Liver (tissue), 9 donors: ENCODE measurements around the gene C13orf42. TPM values are rescaled to one million over a fixed set of nuclear protein-coding genes. Genes with fewer than 3 reads are reported as not detected.

Experiments
- DNase-seq: peaks from one replicate; pipeline ENCODE4 v3.0.0-alpha.2; 2017; ENCODE audit warnings: low spot score
- H3K27ac ChIP-seq, 2 donors: one replicate each; pipeline ENCODE4 v1.7.0; 2013; ENCODE audit warnings: inconsistent platforms in 2 of 2, low read length in 2 of 2, control low read depth in 1 of 2, low read depth in 1 of 2, mild to moderate bottlenecking in 1 of 2
- H3K27me3 ChIP-seq, 4 donors: one replicate each; pipeline versions ENCODE4 v1.6.1 to v1.7.0; 2013; ENCODE audit warnings: low read length in 3 of 4, inconsistent platforms in 1 of 4, mild to moderate bottlenecking in 1 of 4, moderate library complexity in 1 of 4; ENCODE audit not compliant: control insufficient read depth in 4 of 4, insufficient read depth in 4 of 4
- H3K36me3 ChIP-seq, 4 donors: one replicate each; pipeline versions ENCODE4 v1.6.1 to v1.7.0; 2013; ENCODE audit warnings: low read length in 3 of 4, mild to moderate bottlenecking in 3 of 4, low read depth in 1 of 4, moderate library complexity in 1 of 4; ENCODE audit not compliant: control insufficient read depth in 4 of 4, insufficient read depth in 3 of 4
- H3K4me1 ChIP-seq, 4 donors: one replicate each; pipeline versions ENCODE4 v1.6.1 to v1.7.0; 2013; ENCODE audit warnings: low read length in 3 of 4, mild to moderate bottlenecking in 3 of 4, moderate library complexity in 1 of 4; ENCODE audit not compliant: control insufficient read depth in 4 of 4, insufficient read depth in 4 of 4
- H3K4me3 ChIP-seq, 3 donors: one replicate each; pipeline versions ENCODE4 v1.6.1 to v1.7.0; 2013; ENCODE audit warnings: low read length in 3 of 3, control low read depth in 1 of 3, low read depth in 1 of 3, mild to moderate bottlenecking in 1 of 3
- H3K9ac ChIP-seq, 2 donors: one replicate each; pipeline ENCODE4 v1.7.0; 2013; ENCODE audit warnings: low read length in 2 of 2, mild to moderate bottlenecking in 2 of 2, moderate library complexity in 2 of 2, control low read depth in 1 of 2, low read depth in 1 of 2
- H3K9me3 ChIP-seq, 4 donors: one replicate each; pipeline versions ENCODE4 v1.6.1 to v1.7.0; 2013; ENCODE audit warnings: low read length in 3 of 4; ENCODE audit not compliant: control insufficient read depth in 4 of 4
- EGR1 ChIP-seq, 2 donors: IDR thresholded peaks; 2 replicates each; pipeline ENCODE4 v1.6.1; 2016 to 2018; ENCODE audit warnings: antibody characterized with exemption in 2 of 2, low read depth in 2 of 2
- FOXA1 ChIP-seq: IDR thresholded peaks from 2 replicates; pipeline ENCODE4 v1.6.1; 2016; ENCODE audit warnings: antibody characterized with exemption
- FOXA2 ChIP-seq: IDR thresholded peaks from 2 replicates; pipeline ENCODE4 v1.6.1; 2016; ENCODE audit warnings: antibody characterized with exemption
- GABPA ChIP-seq, 2 donors: IDR thresholded peaks in 1 of 2; conservative IDR thresholded peaks in 1 of 2; 2 replicates each; pipeline ENCODE4 v1.6.1; 2016; ENCODE audit warnings: antibody characterized with exemption in 2 of 2, mild to moderate bottlenecking in 1 of 2, moderate library complexity in 1 of 2
- HNF4A ChIP-seq, 2 donors: conservative IDR thresholded peaks; 2 replicates each; pipeline ENCODE4 v1.6.1; 2016; ENCODE audit warnings: antibody characterized with exemption in 2 of 2, mild to moderate bottlenecking in 2 of 2
- HNF4G ChIP-seq: IDR thresholded peaks from 2 replicates; pipeline ENCODE4 v1.6.1; 2016; ENCODE audit warnings: antibody characterized with exemption
- JUND ChIP-seq, 2 donors: IDR thresholded peaks; 2 replicates each; pipeline ENCODE4 v1.6.1; 2016; ENCODE audit warnings: antibody characterized with exemption in 2 of 2
- MAX ChIP-seq: IDR thresholded peaks from 2 replicates; pipeline ENCODE4 v1.6.1; 2016; ENCODE audit warnings: antibody characterized with exemption
- NR2F2 ChIP-seq: IDR thresholded peaks from 2 replicates; pipeline ENCODE4 v1.6.1; 2016; ENCODE audit warnings: antibody characterized with exemption
- RAD21 ChIP-seq, 2 donors: IDR thresholded peaks; 2 replicates each; pipeline ENCODE4 v1.6.1; 2016; ENCODE audit warnings: antibody characterized with exemption in 2 of 2, mild to moderate bottlenecking in 2 of 2
- REST ChIP-seq: IDR thresholded peaks from 2 replicates; pipeline ENCODE4 v1.6.1; 2016; ENCODE audit warnings: antibody characterized with exemption, mild to moderate bottlenecking
- RXRA ChIP-seq, 2 donors: IDR thresholded peaks; 2 replicates each; pipeline ENCODE4 v1.6.1; 2017 to 2018; ENCODE audit warnings: antibody characterized with exemption in 2 of 2, mild to moderate bottlenecking in 1 of 2
- SP1 ChIP-seq: IDR thresholded peaks from 2 replicates; pipeline ENCODE4 v1.6.1; 2018; ENCODE audit warnings: antibody characterized with exemption, mild to moderate bottlenecking
- TAF1 ChIP-seq: conservative IDR thresholded peaks from 2 replicates; pipeline ENCODE4 v1.6.1; 2016; ENCODE audit warnings: antibody characterized with exemption, mild to moderate bottlenecking
- YY1 ChIP-seq: IDR thresholded peaks from 2 replicates; pipeline ENCODE4 v1.6.1; 2016; ENCODE audit warnings: antibody characterized with exemption, mild to moderate bottlenecking
- ZBTB33 ChIP-seq: IDR thresholded peaks from 2 replicates; pipeline ENCODE4 v1.6.1; 2016; ENCODE audit warnings: antibody characterized with exemption
- WGBS: extraction: QIAGEN DNeasy Blood & Tissue Kit; methylation state at CpG from one replicate; pipeline ENCODE4 v1.1.7; 2013; 5-methylcytosine and 5-hydroxymethylcytosine counted together
- polyA plus RNA-seq, 2 donors: library from polyadenylated mRNA; stranded (reverse) in 1 of 2; unstranded in 1 of 2; fragments of 200-250 nt in 1 of 2; fragments of >200 nt in 1 of 2; fragmentation: Nextera tagmentation in 1 of 2; extraction: Ambion mirVana in 1 of 2; gene quantifications; one replicate each; pipeline versions ENCODE4 v1.2.1 to v1.2.3, GENCODE V29; 2013 to 2015
- total RNA-seq, 2 donors: library from RNA; depleted of rRNA; stranded (reverse); fragments of >200 nt; gene quantifications; one replicate each; pipeline ENCODE4 v1.2.3, GENCODE V29; 2014
- TF ChIP-seq, protein P1 (sequence below): IDR thresholded peaks from 2 replicates; pipeline ENCODE4 v1.6.1; 2016; ENCODE audit warnings: antibody characterized with exemption
- TF ChIP-seq, protein P2 (sequence below): fragments of 150-350 bp; IDR thresholded peaks from 2 replicates; pipeline ENCODE4 v1.5.1; 2017; ENCODE audit warnings: improper control_type of control experiment, low read depth, low read length; ENCODE audit not compliant: missing input control
- donor health status: healthy.
- donor health status: healthy.
- donor health status: healthy.
- donor health status: healthy.
- donor health status: healthy.

Gene C13orf42
- total and polyA plus RNA-seq, 4 donors: 0.08 TPM; not detected in 3

DNA sequence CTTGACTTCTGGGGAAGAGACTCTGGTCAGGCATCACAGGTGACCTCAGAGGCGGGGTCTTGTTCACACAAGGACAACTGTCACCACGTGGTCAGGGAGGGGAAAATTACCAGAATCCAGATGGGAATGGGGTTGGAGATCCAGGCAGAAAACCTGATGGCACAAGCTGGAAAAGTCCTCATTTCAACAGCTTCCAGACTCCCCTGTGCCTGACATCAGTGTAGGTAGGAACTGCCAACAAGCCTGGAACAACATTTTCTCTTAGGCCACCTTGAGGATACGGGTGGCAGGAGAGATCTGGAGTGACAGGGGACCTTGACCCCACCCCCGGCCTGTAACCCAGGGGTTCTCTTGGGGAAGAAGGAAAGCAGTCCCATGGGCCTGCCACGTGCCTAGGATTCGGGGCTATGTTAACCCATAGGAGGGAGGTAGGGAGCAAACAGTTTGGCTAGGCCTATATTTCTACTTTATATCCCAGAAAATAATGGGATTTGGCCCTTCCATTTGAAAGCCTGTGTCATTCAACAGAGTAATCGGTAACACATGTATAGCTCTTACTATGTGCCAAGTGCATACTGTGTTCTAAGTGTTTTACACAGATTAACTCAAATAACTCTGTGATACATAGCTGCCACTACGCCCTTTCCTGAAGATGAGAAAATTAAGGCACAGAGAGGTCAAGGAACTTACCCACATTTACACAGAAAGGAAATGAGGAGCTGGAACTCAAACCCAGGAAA, 44.9 kb upstream of the C13orf42 start:
- no peak for TF ChIP-seq HNF4G
- TF ChIP-seq HNF4A (conservative IDR thresholded peaks at IDR 0.05): no peak
- no peak for TF ChIP-seq REST
- TF ChIP-seq FOXA1: no peak
- TF ChIP-seq, protein P1, sequence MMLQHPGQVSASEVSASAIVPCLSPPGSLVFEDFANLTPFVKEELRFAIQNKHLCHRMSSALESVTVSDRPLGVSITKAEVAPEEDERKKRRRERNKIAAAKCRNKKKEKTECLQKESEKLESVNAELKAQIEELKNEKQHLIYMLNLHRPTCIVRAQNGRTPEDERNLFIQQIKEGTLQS: no peak
- TF ChIP-seq GABPA (IDR thresholded peaks at IDR 0.05 in 1 of 2, conservative IDR thresholded peaks at IDR 0.05 in 1 of 2): no peak
- no peak for TF ChIP-seq YY1
- TF ChIP-seq ZBTB33: no peak
- no peak for TF ChIP-seq JUND (IDR thresholded peaks at IDR 0.05)
- TF ChIP-seq SP1: no peak
- TF ChIP-seq, protein P2, sequence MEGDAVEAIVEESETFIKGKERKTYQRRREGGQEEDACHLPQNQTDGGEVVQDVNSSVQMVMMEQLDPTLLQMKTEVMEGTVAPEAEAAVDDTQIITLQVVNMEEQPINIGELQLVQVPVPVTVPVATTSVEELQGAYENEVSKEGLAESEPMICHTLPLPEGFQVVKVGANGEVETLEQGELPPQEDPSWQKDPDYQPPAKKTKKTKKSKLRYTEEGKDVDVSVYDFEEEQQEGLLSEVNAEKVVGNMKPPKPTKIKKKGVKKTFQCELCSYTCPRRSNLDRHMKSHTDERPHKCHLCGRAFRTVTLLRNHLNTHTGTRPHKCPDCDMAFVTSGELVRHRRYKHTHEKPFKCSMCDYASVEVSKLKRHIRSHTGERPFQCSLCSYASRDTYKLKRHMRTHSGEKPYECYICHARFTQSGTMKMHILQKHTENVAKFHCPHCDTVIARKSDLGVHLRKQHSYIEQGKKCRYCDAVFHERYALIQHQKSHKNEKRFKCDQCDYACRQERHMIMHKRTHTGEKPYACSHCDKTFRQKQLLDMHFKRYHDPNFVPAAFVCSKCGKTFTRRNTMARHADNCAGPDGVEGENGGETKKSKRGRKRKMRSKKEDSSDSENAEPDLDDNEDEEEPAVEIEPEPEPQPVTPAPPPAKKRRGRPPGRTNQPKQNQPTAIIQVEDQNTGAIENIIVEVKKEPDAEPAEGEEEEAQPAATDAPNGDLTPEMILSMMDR: no peak
- TF ChIP-seq EGR1 (IDR thresholded peaks at IDR 0.05; ENCODE audit: low read depth in 2 of 2): no peak
- TF ChIP-seq RAD21 (IDR thresholded peaks at IDR 0.05): no peak
- TF ChIP-seq MAX: no peak
- no peak for TF ChIP-seq TAF1
- no peak for TF ChIP-seq RXRA (IDR thresholded peaks at IDR 0.05)
- TF ChIP-seq NR2F2: no peak
- TF ChIP-seq FOXA2: no peak
- Histone ChIP-seq H3K4me3 (no peak overlapping the region), H3K27ac (no peak overlapping the region), H3K9ac (no peak overlapping the region), H3K36me3 (no peaks in the 10 kb centered on the region), H3K27me3 (no peaks in the 10 kb centered on the region), H3K4me1 (peaks cover 2 to 12% (median 12%) of the 10 kb centered on the region in 4 donors), H3K9me3 (no peaks in the 10 kb centered on the region)
- DNase-seq: no peak
- 90% methylated on average over 8 of the region's 8 CpGs for WGBS
